NCI-H2227 (cell line): Measurements from ENCODE around the gene SLC25A26.

Experiments
- DNase-seq: peaks from one replicate; lab custom pipeline; 2025; ENCODE audit not compliant: unreplicated experiment; lab: John Stamatoyannopoulos, UW

SLC25A26 gene

DNA sequence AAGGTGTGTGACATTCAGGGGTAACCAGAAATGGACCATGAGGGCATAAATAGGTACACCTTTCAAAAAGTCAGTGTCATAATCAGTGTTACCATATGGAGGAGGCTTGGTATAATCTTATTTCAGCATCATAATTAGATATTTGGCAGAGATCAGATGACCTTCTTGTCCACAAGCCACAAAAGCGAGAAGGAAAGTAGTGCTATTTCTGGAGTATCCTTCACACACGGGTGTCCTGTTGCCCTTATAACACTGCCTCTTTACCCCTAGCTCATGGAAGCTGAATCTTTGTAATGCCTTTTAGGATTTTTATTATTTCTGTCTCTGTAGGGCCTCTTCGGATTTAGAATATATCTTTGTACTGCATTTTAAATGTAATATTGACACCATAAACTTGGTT, 147.2 kb downstream of the SLC25A26 start:
- no peak for DNase-seq

DNA sequence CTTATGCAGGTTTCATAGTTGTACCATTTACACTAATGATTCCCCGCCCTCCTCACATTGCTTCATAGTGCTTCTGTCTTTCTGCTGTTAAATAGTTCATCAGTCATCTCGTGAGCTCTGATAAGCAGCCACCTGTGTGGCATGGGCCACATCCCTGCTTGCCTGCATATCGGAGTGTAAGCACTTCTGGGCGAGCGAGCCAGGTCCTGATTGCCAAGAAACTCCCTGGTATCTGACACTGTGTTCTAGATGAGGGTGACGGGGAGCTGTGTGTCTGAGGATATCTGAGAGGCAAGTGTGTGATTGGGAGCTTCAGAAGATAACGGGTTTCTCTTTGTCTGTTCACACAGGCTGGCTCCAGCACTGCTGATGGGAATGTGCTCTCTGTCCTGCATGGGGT, 149.4 kb downstream of the SLC25A26 start:
- DNase-seq = no peak

DNA sequence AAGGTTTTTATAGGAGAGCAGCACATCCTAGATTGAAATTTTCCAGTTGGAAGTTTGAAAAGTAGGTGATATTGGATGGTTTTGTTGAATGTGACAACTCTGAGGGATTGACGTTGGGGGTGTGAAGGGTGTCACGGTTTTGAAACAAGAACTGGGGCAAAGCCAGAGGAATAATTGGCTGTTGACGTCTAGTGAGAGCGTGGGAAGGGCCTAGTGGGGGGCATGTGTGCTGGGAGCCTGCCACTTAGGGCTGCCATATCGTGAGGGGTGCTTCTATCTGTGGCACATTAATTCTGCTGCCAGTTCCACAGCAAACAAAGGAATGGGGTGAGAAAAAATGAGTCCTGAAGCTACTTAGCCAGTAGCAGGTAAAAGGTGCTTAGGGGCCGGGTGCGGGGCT, 150.6 kb downstream of the SLC25A26 start:
- DNase-seq = no peak

DNA sequence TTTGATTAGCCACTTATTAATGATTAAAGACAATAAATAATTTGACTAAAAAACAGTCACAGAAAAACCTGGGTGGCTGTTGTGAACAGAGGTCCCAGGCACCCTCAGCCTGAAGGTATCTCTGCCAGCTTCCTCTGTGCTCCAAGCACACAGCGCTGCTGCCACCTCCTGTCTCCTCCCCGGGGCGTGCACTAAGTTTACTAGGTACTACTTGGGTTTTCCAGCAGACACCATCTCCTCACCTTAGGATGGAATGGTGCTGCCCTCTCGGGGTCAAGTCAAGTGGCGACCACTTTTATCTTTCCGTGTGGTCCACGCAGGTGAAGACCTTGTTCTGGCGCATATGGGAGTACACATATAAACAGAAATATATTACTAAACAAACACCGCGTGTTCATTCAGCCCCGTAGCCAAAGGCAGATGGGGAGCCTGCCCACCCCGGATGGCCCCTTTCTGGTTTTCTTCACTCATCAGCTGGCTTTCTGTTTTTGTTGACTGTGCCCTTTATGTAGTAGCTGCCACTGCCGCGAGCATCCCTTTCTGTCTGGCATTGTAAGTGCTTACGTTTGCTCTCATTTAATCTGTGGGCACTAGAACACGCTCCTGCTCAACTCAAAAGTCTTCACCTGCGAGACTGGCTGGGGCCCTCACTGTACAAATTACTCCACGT, 152.0 kb downstream of the SLC25A26 start:
- peak; percentile 10 for DNase-seq

DNA sequence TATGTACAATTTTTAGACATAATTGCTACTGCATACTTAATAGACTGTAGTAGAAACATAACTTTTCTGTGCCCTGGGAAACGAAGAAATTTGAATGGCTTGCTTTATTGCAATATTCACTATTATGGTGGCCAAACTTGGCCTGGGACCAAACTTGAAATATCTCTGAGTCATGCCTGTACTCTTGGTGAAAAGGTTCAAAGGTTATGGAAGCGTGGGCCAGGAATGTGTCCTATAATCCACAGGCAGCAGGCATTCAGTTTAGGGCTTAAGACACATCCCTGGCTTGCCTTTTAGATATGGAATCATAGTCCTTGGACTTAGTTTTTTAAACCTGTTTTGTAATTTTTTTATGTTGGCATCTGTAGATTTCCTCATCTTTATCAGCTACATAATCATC, 155.8 kb downstream of the SLC25A26 start:
- DNase-seq = no peak

DNA sequence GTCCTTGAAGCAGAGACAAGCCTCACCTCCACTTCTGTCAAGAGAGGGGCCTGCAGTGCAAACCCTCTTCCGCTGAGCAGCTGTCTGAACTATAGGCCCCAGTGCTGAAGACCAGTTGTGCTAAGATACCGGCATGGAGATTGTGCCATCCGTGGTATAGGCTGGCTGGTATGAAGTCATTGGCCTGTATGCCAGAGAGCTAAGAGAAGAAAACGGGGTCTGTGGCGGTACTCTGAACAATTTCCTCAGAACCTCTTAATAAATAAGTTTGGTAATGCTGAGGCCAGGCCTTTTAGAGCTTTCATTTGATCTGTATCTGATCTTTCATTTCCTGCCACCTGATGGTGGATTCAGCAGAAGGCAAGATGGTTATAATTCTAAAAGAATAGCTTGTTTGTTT, 157.0 kb downstream of the SLC25A26 start:
- no peak for DNase-seq

DNA sequence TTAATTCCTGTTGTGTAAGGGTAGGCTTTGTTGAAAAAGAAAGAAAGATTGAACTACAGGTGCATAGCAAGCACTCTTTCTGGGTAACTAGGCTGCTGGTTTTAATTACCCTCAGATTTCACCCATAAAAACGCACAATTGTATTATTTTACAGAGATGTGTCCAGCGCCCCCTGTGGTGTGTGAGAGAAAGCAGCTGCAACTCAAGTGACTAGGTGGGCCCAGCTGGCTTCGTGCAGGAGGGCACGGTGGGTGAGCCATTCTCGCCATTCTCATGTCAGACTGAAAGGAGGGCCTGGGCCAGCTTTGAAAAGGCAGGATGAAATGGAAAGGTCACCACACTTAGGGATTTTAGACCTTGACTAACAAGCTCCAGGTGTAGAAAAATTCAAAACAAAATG, 157.5 kb downstream of the SLC25A26 start:
- peak; percentile 23 for DNase-seq

DNA sequence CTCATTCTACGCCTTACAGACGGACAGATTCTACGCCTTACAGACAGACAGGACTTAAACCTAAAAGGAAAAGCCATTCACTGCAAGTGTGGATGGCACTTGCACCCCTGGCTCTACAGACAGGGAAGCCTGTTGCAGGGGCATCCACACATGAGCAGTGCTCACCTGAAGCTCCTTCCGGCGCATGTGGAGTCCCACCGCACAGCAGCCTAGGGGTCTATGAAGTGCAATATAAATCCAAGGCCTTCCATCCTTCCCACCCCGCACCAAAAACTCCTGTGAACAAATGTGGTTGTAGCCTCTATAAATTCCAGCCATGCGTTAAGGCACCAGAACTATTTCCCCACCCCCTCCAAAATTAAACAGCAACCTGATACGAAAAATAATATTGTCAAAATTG, 158.8 kb downstream of the SLC25A26 start:
- DNase-seq = no peak

DNA sequence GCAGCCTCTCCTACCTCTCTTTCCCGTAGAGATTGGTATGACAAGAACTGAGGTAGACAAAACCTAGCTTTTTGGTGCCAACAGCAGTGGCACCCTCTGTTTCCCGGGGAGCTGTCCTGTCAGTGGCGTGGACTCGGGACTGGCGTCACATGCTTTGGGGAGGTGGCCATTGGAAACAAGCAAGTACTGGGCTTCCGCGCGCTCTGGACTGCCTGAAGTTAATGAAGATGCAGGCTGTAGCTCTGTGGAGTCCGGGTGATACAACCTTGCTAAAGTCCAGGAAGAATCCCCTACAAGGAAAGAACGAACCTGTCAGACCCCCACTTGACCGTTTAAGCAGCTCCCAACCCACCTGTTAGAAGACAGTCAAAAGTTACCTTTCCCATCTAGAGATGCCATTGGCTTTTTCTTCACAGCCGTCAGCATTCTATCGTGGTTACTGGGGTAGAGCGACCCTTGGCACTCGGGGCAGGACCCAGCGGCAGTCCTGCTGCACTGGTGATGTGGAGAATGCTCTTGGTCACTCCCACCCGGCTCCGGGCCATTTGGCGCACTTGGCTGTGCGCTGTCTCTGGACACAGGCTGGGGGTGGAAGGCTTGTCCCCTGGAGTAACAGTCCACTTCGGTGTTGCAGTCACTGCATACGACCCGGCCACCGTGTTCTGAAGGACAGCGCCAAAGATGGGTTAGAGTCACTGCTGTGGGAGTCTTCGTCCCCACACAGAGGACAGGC, 159.6 kb downstream of the SLC25A26 start:
- DNase-seq = no peak

DNA sequence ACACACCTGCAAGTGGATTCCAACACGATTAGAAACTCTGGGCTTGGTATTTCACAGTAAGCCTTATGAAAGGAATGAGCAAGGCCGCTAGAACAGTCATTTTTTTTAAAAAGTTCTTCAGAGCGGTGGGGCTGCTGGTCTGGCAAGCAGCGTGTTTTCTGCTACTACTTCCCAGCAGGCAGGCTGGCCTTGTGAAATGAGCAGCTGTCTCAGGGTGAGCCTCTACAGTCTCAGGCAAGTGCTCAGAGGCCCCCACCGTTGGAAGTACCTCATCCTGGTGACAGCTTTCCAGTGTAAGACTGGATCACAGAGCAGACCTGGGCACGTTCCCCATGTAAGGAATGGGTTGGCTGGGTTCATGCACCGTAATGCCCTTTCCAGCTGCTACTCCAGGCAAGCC, 160.8 kb downstream of the SLC25A26 start:
- no peak for DNase-seq

DNA sequence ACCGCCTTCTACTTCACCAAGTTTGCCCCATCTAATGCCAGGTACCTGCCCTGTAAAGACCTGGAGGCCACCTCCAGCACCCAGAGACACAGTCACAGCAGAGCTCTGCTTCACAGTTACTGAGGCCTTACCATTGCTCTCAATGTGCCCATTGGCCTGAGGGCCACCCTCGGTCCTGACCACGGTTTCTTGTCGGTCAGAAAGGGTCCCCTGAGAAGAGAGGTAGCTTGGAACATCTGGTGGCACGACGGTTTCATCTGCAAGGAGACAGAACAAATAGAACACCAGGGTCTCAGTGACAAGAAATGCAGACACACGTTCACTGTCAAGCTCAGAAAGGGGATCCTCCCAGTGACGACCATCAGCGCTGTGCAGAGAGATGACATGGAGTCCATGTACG, 161.3 kb downstream of the SLC25A26 start:
- DNase-seq = no peak

DNA sequence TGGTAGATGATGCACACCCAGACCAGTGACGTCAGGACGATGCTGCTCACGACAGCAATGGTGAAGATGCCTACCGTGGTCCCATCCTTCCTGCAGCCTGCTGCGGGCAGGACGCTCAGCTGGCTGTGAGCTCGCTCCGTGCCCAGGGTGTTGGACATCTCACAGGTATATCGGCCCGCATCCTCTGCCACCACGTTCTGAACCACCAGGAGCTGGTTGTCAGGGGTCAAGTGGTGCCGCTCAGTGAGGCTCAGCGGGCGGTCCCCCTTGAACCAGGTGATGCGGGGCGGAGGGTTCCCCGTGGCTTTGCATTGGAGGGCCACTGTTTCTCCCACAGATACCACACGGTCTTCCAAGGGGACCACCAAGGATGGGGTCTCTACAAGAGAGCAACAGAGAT, 162.2 kb downstream of the SLC25A26 start:
- DNase-seq = no peak

DNA sequence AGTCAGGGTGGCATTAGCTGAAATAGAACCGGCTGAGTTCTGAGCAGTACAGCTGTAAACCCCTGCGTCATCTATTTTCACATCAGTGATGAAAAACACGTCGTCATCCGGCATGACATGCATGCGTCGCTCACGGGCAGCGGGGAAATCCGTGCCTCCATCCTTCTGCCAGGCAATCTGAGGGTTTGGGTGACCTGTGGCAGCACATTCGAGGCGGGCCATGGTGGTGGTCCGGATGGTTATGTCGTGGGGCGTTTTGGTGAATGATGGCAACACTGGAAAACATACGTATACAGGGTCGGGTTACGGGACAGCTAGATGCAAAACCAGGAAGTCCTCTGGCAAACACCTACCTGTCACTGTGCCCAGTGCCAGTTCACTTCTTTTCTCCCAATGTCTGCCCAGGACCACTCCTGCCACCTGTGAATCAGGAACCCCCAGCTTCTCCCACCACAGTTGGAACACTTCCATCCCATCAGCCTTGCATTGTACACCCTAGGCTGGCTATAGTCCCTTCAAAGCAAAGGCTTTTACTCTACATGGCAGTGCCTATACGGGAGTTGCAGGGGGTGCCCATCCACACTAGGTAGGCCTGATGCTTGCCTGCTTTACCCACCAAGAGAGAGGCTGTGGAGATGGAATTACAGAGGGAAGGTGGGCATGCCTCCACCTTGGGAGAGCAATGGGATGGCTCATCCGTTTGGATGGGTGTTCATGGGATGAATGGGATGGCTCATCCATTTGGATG, 163.4 kb downstream of the SLC25A26 start:
- no peak for DNase-seq

DNA sequence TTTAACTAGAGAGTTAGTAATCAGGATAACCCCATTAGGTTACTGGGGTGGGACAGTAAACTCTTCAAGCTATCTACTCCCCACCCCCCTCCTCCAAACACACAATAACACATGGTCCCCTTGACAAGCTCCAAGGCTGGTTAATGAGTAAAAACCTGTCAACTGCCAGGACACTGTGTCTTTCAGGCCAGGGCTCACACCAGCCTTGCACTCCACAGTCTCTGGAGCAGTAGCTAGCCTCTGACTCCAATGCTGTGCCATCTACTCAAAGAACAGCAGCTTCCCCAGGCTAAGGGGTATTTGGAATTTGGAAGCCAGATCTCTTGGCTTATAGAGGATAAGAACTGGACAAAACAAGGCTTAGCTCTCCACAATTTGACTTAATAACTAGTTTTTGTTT, 164.3 kb downstream of the SLC25A26 start:
- DNase-seq = no peak

DNA sequence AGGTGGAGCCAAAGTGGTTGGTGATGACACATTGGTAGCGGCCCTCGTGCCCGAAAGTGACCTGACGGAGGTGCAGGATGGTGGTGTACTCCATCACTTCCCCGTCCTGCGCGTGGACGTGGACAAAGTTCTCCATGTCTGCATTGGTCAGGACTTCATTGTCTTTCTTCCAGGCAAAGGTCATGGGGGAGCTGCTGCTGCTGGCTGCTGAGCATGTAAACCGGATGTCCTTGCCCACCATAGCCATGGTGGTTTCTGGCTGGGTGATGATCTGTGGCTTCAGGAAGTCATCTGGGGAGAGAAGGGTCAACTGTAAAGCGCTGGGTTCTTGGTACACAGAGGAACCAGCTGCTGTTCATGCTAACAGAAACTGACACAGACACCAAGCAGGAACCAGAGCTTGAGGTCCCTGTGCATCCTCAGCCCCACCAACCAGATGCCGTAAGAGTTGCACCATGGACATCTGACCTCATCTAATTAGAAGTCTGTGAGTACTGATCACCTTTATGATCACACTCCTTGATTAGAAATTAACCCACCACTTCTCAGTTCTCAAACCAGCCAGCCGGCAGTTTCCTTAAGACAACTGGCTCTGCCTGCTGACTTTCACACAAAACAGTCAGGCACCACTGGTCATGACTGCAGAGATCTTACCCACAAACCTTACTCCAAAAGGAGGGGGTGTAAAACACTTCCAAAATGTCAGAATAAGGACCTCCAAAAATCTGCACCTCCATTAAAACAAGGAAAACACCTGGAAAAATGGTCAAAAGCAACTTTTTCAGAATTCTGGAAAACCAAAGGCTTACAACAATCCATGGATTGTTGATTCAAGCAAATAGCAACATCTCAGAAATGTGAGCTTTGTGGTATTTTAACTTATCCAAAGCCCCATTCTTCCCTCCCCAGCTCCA, 165.5 kb downstream of the SLC25A26 start:
- no peak for DNase-seq

DNA sequence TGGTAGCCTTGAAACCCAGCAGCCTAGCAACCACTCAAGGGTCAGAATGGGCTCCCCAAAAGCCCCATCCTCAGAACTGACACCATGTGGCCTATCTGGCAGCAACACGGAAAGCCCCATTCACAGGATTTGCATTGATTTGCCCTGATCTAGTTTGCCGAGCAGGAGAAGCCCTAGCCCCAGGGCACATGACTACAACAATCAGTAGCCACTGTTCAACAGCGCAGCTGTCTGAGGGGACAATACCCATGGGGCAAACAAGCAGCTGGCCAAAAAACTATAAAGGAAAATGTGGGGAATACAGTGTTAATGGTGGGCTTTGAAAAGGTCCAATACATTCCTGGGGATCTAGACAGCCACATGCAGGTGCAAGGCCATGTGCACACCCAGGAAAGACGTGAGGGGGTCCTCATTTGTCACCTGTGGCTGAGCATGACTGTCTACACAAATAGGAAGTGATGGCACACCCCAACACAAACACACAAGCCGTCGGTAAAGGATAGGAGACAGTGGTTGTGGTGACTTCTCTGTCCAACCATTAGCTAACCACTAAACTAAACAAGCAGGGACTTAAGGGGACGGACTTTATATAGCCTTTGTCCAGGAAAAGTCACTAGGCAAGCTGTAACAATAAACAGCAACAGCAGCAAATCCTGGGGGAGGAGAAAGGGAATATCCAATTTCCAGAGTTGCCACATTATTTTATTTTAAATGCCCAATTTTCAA, 166.3 kb downstream of the SLC25A26 start:
- no peak for DNase-seq

DNA sequence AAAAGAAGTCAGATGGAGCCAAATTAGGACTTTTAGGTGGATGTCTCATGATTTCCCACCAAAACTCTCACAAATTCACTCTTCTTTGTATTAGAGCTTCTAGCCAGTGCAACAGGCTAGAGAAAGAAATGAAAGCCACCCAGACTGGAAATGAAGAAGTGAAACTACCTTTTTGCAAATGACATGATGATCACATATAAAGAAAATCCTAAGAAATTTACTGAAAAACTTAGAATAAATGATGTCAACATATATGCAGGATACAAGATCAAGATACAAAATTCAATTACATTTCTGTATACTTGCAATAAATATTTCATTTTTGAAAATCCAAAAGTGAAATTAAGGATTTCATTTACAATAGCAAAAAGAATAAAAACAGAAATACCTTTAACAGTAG, 169.2 kb downstream of the SLC25A26 start:
- DNase-seq = no peak

DNA sequence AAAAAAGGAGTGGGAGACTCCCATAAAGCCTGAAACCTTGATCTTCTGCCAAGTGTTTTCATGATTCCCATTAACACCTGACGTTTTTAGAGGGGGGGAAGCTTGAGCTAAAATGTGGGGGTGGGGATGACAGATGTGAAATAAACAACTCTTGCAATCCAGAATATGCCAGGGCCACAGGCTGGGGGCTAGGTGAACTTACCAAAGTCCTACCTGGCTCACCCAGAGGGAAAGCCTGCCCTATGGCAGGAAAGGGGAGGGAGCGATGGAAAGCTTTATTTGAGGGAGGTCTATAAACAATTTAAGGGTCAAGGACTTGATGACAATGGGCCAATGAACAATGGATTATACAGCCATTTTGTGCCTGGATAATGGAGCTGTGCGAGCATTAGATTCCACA, 171.7 kb downstream of the SLC25A26 start:
- no peak for DNase-seq

DNA sequence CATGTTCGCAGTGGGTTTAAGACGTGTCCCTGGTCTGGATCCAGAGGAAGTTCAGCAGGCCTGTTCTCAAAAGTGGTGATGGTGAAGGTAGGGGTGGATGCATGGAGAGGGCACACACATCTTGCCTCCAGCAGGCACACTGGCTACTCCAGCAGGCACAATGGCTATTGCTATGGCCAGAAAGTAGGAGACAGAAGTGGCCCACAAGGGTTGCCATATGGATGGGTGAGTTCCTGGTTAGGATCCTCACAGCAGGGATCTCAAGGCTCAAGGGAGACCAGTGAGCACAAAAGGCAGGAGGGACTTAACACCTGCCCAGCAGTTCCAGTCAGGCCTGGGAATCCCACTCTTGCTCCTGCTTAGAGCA, 172.1 kb downstream of the SLC25A26 start:
- no peak for DNase-seq

DNA sequence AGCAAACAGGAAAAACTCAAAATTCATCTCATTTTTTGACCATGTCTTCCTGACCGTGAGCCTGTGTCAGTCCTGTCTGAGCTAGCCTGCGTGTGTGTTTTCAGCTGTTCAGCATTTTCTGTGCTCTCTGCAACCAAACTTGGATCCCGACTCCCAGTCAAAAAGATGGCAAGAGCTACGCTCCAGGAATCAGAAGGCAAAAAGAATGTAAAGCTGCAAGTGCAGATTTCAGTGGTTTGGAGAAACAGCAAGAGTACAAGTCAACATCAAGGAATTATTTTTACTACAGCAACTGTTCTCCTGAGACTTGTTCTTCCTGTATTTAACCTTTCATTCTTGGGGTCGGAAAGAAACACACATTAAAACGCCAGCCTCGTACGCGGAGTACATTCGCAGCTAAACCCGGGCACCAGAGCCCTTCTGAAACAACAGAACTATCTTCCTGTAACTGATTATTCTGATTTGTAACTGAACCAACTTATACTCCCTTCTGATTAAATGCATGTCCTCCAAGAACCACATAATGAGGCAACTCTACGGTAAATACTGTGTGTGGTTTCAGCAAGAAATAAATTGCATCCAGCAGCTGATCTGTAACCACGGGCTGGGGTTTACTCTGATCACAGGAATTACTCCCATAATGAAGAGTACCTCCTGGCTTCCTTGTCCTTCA, 172.7 kb downstream of the SLC25A26 start:
- no peak for DNase-seq
